GM18511 (cell line): ENCODE data around the gene IL21R.
A peak's percentile ranks its signal among the peaks of the same experiment; 100 is the strongest.
"Not testable (repeated sequence)": the region's sequence is repeated elsewhere in the genome, so short reads cannot be mapped to it uniquely, and the experiment has no call there.

Source experiments
- ATAC-seq: cut with Tn5 transposase; IDR thresholded peaks from one replicate; pipeline ENCODE4 v1.9.1; 2021; ENCODE audit warnings: mild to moderate bottlenecking, moderate library complexity; ENCODE audit not compliant: unreplicated experiment

IL21R gene

GRCh38 chr16:27400751-27401620, 988 bp upstream of the IL21R start:
- ATAC-seq = no peak

- ATAC-seq = no peak
These were observed 592 bp downstream of the IL21R start for GRCh38 chr16:27402569-27402963.

DNA sequence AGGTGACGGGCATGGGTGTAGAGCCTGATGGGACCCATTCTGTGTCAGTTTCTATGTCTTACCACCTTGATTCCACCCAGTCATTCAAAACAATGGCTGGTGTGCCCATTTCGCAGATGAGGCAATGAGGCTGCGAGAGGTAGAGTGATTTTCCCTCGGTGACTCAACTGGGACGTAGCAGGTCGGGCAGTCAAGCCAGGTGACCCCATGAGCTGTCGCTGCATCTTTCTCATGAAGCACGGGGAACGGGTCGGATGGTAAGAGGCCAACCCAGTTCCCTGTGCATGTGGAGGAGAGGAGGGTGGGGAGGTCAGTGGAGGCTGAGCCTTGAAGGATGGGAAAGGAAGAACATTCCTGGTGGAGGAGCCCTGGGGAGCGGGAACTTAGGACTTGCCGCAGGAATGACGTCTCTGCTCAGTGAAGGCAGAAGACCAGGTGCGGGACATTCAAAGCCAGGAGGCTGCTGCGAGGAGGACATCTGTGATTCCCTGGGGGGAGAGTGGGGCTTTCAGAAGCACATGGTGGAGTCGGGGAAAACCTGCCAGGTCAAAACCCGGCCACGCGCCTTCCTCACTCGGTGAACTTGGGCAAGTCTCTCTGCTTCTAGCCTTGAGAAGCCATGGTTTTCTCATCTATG, 1.1 kb downstream of the IL21R start:
- no peak for ATAC-seq

DNA sequence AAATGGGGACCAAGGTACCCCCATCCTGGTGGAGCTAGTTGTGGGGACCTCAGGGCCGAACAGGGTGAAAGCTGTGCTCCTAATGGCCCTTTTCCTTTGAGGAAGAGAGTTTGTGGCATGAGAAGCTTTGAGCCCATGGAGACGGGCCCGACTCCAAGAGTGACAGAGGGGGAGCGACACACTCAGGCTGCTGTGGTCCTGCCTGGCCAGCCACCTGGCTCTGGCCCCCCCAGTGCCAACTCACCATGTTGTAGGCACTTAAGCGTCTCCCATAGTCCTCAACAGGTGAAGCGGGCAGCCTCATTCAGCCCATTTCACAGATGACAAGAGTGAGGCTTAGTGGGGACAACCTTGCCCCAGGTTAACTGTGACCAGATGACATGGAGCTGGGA, 1.6 kb downstream of the IL21R start:
- ATAC-seq = no peak

DNA sequence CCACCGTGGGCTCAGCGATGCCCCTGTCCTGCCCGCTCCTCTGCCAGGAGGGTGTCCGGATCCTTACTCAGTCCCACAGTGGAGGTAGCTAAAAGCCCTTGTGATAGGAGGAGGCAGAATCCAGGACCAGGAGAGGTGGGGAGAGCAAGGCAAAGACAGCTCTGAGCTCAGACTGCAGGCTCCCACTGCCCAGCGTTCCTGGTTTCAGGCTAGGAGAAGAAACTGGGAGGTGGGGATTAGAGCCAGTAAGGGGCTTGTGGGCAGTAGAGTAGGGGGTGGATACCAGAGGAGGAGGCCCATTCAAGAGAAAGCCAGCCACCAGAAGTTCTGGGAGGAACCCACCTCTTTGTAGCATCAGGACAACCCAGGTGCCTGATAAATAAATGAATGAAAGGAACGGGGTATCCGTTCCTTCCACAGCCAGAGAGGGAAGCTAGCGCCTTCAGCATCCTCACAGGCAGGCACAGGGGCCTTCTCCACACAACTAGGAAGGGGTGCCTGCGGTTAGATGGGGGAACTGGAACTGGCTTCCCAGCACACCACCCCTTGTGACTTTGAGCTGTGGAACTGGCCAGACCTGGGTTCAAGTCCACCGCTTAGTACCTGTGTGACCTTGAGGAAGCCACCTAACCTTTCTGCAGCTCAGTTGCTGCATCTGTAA, 2.3 kb downstream of the IL21R start:
- no peak for ATAC-seq

DNA sequence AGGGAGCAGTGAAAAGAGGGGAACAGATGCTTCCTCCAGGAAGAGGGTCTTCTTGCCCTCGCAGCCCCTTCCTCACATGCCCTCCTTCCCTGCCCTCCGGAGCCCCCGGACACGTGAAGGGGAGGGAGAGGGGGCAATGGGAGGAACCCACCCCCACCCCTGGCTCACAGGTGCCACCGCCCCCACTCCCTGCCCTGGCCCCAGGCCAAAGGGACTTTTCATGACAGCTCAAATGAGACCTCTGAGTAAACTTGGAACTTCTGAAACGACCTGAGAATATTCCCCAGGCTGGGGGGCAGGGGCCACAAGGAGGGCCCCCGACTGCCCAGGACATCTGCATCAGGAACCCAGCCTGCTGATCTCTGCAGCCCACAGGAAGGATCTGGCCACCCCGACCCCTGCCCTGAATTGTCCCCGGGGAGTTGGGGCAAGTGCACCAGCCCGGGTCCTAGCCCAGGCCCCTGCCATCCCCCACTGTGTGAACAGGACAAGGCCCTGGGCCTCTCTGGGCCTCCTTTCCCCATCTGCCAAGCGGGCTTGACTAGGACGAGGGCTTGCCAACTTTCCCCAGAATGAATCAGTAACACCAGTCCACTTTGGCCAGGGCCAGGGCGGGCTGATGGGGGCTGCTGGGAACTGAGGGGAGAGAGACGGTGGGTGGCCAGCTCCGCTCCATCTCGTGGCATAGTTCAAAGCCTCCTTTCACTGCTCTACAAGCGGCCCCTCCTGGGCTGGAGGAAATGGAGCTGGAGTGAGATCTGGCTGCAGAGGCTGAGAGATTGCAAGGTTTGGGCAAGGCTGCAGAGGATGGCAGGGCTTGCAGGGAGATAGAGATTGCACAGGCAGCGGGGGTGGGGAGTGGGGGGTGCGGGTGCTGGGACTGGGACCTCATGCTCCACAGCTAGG, 3.8 kb downstream of the IL21R start:
- no peak for ATAC-seq

DNA sequence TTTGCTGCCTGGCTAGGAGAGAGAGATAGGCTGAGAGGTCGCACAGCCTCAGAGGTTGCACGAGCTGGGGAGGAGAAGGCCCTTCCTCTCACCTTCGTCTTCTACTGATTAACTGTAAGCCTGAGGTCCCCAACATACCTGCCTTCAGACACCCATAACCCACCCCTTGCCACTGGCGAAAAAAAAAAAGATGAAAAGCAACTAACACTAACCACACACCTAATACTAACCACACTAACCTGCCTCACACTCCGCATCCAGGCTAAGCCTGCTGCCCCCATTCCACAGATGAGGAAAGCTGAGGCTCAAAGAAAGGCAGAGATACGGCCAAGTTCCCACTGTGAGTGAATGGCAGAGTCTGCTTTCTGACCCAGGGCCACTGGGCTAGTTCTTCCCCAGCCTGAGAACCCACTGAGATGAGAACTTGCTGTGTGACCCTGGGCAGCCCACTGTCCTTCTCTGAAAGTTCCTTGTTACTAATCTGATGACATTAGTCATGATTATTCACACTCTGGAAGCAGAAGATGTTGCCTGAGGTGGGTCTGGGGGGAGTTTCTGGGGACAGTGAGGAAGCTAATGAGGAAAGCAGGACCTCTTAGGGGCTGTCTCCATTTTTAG, 4.6 kb downstream of the IL21R start:
- ATAC-seq = no peak

DNA sequence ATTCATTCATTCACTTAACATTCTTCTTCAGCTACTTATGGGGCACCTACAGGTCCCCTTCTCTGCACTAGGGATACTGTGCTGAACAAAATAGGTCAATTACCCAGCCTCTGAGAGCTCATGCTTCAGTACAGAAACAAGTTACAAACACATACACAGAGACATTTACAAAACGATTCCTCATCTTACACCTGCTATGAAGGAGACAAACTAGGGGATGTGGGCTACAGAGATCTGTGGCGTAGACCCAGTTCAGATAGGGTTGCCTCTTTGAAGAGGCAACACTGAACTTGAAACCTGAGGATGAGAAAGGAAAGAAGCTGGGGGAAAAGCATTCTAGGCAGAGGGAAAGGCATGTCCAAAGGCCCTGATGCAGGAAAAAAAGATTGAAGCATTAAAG, 5.2 kb downstream of the IL21R start:
- ATAC-seq = no peak

DNA sequence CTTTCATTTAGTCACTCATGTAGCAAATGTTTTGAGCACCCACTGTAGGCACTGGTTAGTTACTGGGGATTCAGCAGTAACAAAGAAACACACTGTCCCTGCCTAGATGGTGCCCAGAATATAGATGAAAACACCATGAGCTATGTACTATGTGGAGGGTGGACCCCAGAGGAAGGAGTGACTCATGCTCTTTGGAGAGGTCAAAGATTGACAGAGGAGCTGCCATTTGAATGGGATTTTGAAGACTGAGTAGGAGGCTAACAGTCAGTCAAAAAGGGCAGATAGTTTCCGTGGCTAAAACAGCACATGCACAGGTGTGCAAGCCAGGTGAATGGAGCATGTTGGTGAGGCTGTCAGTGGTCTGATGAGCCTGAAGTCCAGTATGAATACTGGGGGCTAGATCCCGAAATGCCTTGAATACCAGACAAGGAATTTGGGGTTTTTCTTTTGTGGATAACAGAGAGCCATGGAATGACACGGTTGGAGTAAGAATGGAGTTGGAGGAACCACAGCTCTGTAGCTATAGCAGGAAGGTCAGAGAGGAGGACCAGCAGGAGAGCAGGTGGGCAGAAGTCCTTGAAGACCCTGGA, 6.1 kb downstream of the IL21R start:
- peak; percentile 46 for ATAC-seq

DNA sequence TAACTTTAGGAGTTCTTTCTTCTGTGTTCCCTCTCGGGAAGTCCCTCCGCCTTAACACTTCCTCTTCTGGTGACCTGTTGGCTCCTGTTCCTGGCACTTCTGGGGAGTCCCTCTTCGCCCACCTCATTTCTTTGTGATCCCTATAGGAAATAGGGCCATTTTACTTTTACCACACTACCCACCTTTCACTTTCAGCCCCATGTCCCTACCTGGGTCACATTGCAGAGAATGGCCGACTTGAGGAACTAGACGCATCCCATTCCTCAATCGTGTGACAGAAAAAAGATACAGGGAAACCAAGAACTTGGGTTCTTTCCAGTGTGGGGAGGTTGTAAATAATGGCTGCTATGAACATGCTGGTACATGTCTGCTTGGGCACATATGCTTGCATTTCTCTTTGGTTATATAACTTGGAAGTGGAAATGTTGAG, 6.6 kb downstream of the IL21R start:
- peak; percentile 24 for ATAC-seq

DNA sequence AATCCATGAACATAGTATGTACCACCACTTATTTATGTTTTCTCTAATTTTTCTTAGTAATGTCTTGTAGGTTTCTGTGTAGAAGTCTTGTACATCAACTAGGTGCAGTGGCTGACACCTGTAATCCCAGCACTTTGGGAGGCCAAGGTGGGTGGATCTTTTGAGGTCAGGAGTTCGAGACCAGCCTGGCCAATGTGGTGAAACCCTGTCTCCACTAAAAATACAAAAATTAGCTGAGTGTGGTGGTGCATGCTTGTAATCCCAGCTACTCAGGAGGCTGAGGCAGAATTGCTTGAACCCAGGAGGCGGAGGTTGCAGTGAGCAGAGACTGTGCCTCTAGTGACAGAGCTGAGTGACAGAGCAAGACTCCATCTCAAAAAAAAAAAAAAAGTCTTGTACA, 8.0 kb downstream of the IL21R start:
- not testable (repeated sequence) for ATAC-seq

- ATAC-seq = no peak
These were observed 8.8 kb downstream of the IL21R start for GRCh38 chr16:27410761-27411160.

DNA sequence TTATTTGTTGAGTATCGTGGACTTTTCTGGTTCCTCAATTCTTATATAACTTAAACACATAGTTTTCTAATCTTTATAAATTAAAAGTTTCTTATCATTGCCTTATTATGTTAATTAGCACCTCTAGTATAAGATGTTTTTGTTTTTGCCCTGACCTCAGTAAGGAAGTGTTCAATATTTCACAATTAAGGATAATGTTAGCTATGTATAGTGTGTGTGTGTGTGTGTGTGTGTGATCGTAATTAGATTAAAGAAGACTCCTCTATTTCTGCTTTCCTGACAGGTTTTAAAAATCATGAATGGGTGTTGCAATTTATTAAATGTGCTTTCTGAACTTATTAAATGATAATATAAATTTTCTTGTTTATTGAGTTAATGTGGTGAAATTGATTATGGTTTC, 12.0 kb downstream of the IL21R start:
- ATAC-seq = no peak

- no peak for ATAC-seq
These were observed 12.9 kb downstream of the IL21R start for GRCh38 chr16:27414788-27415431.

DNA sequence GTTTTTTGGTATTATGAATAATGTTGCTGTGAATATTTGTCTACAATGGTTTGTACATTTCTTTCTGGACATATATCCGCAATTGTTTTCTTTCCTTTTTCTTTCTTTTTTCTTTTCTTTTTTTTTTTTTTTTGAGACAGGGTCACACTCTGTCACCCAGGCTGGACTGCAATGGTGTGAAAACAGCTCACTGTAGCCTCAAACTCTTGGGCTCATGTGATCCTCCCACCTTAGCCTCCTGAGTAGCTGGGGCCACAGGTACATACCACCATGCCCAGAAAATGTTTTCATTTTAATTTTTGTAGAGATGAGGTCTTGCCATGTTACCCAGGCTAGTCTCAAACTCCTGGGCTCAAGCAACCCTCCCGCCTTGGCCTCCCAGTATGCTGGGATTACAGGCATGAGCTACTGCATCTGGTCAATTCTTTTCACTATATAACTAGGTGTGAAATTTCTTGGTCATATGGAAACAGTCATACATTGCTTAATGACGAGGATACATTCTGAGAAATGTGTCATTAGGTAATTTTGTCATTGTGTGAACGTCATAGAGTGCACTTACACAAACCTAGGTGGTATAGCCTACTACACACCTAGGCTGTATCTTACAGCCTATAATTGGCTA, 15.2 kb downstream of the IL21R start:
- ATAC-seq = no peak

DNA sequence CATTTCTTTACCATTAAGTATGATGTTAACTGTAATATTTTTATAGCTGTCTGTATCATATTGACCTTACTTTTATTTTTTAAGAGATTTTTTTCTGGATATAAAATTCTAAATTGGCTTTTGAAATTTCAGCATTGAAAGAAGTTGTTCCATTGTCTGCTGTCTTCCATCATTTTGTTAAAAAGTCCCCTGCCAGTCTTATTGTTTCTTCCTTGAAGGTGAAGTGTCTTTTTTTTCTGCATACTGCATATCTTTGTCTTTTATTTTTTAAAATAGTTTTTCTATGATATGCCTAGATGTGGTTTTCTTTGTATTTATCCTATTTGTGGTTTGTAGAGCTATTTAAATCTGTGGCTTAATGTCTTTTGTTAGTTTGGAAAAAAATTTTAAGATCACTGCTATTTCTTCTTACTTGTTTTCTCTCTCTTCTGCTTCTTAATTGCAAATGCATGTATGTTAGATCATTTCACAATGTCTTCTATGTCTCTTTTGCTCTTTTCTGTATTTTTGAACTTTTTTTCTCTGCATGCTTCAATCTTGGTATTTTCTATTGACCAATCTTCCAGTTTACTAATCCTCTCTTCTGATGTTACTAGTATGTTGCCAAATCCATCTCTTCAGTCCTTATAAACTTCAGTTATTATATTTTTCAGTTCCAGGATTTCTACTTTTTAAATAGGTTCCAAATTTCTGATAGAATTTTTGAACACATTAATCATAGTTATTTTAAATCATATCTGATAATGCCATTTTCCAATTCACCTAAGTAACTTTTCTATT, 20.2 kb downstream of the IL21R start:
- no peak for ATAC-seq

DNA sequence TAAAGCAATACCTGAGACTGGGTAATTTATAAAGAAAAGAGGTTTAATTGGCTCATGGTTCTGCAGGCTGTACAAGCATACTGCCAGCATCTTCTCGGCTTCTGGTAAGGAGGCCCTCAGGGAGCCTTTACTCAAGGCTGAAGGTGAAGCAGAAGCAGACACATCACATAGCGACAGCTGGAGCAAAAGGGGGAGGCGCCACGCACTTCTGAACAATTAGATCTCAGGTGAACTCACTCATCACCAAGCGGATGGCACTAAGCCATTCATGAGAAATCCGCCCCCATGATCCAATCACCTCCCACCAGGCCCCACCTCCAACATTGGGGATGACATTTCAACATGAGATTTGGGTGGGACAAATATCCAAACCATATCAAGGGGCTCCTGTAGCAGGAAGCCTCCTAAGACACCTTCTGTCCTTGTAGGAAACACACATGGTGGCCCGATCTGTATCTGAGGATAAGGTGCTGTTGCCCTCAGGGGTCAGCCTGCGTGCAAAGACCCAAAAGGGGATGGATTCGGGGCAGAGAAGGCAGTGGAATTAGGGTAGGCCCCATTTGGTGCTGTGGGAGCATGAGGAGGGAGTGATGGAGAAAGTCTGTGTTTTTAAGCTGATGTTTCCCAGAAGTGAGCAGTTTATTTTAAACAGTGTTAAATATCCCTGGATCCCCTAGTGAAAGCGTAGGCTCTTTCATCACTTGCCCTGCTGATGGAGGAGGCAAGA, 23.0 kb downstream of the IL21R start:
- no peak for ATAC-seq

GRCh38 chr16:27425961-27426360, 24.0 kb downstream of the IL21R start:
- peak; percentile 4 for ATAC-seq
